Fibroblast of upper back skin (primary cell): ENCODE measurements around the gene KCNG2.

Source experiments
- DNase-seq: peaks from one replicate; pipeline ENCODE4 v3.0.0-alpha.2; 2013

Gene KCNG2

GRCh38 chr18:79769698-79770500, 27.8 kb upstream of the KCNG2 start:
- no peak for DNase-seq

- DNase-seq, result no peak
These were observed 27.3 kb upstream of the KCNG2 start for GRCh38 chr18:79770501-79770815.

GRCh38 chr18:79770826-79771225, 26.9 kb upstream of the KCNG2 start:
- no peak for DNase-seq

- no peak for DNase-seq
These were observed 26.2 kb upstream of the KCNG2 start for GRCh38 chr18:79771446-79772107.

- DNase-seq, result no peak
These were observed 25.5 kb upstream of the KCNG2 start for GRCh38 chr18:79772108-79772864.

GRCh38 chr18:79772865-79773696, 24.7 kb upstream of the KCNG2 start:
- no peak for DNase-seq

GRCh38 chr18:79774111-79774510, 23.6 kb upstream of the KCNG2 start:
- no peak for DNase-seq

GRCh38 chr18:79775441-79776221, 22.1 kb upstream of the KCNG2 start:
- no peak for DNase-seq

GRCh38 chr18:79776674-79777073, 21.1 kb upstream of the KCNG2 start:
- no peak for DNase-seq

- DNase-seq, result no peak
These were observed 19.4 kb upstream of the KCNG2 start for GRCh38 chr18:79778291-79778791.

GRCh38 chr18:79779021-79779699, 18.6 kb upstream of the KCNG2 start:
- no peak for DNase-seq

- DNase-seq, result no peak
These were observed 18.0 kb upstream of the KCNG2 start for GRCh38 chr18:79779700-79780190.

GRCh38 chr18:79780547-79780946, 17.2 kb upstream of the KCNG2 start:
- no peak for DNase-seq

- no peak for DNase-seq
These were observed 16.3 kb upstream of the KCNG2 start for GRCh38 chr18:79781331-79781941.

- DNase-seq, result no peak
These were observed 15.0 kb upstream of the KCNG2 start for GRCh38 chr18:79782566-79783308.

- no peak for DNase-seq
These were observed 13.4 kb upstream of the KCNG2 start for GRCh38 chr18:79784071-79784913.

- peak; percentile 14 for DNase-seq
These were observed 12.6 kb upstream of the KCNG2 start for GRCh38 chr18:79784965-79785770.

- DNase-seq, result no peak
These were observed 11.9 kb upstream of the KCNG2 start for GRCh38 chr18:79785831-79786230.
